Measurements from ENCODE around the gene NMNAT2. TPM values are rescaled to one million over a fixed set of nuclear protein-coding genes. Genes with fewer than 3 reads are reported as not detected.

The NMNAT2 gene
- total RNA-seq, 1 experiment from 2014 or later, result 0.17 TPM

DNA sequence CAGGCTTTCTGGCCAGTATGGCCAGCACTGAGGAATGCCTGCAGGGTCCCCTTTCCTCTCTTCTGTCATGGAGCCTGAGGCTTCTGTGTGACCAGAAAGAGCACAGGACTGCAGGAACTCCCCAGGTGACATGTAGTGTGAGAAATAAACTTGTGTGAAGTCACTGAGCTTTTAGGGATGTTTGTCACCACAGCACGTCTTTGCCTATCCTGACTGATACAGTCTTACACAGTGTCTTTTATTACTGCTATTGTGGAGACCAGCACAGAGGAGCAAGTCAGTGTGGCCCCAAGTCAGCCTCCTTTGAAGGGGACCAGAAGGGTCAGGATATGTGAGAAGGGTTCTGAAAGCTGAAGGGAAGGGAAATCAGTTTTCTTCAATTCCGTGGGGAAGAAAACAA is 129.6 kb downstream of the NMNAT2 start:
- TF ChIP-seq, protein P1, sequence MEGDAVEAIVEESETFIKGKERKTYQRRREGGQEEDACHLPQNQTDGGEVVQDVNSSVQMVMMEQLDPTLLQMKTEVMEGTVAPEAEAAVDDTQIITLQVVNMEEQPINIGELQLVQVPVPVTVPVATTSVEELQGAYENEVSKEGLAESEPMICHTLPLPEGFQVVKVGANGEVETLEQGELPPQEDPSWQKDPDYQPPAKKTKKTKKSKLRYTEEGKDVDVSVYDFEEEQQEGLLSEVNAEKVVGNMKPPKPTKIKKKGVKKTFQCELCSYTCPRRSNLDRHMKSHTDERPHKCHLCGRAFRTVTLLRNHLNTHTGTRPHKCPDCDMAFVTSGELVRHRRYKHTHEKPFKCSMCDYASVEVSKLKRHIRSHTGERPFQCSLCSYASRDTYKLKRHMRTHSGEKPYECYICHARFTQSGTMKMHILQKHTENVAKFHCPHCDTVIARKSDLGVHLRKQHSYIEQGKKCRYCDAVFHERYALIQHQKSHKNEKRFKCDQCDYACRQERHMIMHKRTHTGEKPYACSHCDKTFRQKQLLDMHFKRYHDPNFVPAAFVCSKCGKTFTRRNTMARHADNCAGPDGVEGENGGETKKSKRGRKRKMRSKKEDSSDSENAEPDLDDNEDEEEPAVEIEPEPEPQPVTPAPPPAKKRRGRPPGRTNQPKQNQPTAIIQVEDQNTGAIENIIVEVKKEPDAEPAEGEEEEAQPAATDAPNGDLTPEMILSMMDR (conservative IDR thresholded peaks at IDR 0.05; ENCODE audit: low read depth, low read length), result no peak
- TF ChIP-seq EZH2 (IDR thresholded peaks at IDR 0.05; ENCODE audit: borderline replicate concordance, low read depth, low read length, poor library complexity, severe bottlenecking), result no peak
- ChIA-PET POLR2A (ENCODE audit: low non-redundant PET) (interaction anchor here (0.6 kb wide), 1 partner anchor 33 kb away, joined by 3 read pairs; no protein-coding TSS in a partner anchor), CTCF (no interaction called here)
- no peak for DNase-seq (ENCODE audit: low spot score)
- Histone ChIP-seq H3K36me3 (ENCODE audit: insufficient read depth, low read length, poor library complexity, severe bottlenecking) (no peaks in the 10 kb centered on the region), H3K27ac (ENCODE audit: low read depth, low read length, poor library complexity, severe bottlenecking) (no peak overlapping the region), H3K4me3 (ENCODE audit: low read depth, low read length, poor library complexity, severe bottlenecking) (no peak overlapping the region), H3K9me3 (ENCODE audit: low read depth, low read length, poor library complexity, severe bottlenecking) (no peaks in the 10 kb centered on the region), H3K27me3 (replicated peaks; ENCODE audit: insufficient read depth, low read depth, low read length, poor library complexity) (no peaks in the 10 kb centered on the region), H3K4me1 (ENCODE audit: insufficient read depth, low read length, poor library complexity, severe bottlenecking) (no peaks in the 10 kb centered on the region)
- intact Hi-C loops (cut with micrococcal nuclease; ENCODE audit: unreplicated experiment), result loop anchor here (10.0 kb wide), 1 partner anchor 336 kb away; no protein-coding TSS in a partner anchor
- no TSS peak for BruUV-seq (replicated peaks)

DNA sequence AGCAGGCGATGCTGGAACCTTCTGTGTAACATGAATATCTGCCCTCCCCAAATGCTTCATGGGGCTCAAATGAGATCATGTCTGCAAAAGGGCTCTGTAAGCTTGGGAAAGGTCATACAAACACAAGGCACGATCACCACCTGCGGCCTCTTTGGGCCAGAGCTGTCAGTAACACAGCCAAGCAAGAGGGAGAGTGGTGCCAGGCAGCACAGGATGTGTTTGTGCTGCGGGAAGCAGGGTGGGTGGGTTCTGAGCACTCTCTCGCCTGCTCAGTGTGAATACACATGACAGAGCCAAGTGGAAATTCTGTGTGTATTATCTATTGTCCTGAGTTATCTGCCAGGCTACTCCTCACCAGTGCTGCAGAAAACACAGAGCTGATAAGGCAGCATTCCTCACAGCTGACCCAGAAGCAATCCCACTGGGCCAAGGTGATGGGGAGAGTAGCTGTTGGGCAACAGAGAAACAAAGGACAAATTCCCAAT is 130.9 kb downstream of the NMNAT2 start:
- no peak for TF ChIP-seq EZH2 (IDR thresholded peaks at IDR 0.05; ENCODE audit: borderline replicate concordance, low read depth, low read length, poor library complexity, severe bottlenecking)
- TF ChIP-seq, protein P1 (conservative IDR thresholded peaks at IDR 0.05; ENCODE audit: low read depth, low read length), result no peak

DNA sequence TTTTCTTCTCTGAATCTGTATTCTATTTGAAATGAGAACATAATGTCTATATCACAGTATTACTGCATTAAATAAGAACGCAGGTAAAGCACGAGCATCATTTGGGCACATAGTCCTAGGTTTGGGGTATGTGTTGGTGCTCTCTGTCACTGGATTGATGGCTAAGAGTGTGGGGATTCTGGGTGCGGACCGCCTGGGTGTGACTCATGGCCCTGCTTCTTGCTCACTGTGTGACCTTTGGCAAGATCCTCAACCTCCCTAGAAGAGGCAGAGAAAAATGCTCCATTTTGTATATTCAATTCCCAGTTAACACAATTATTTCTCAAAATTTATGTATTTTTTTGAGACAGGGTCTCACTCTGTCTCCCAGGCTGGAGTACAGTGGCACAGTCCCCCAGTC is 132.4 kb downstream of the NMNAT2 start:
- TF ChIP-seq, protein P1 (conservative IDR thresholded peaks at IDR 0.05; ENCODE audit: low read depth, low read length), result no peak
- no peak for TF ChIP-seq EZH2 (IDR thresholded peaks at IDR 0.05; ENCODE audit: borderline replicate concordance, low read depth, low read length, poor library complexity, severe bottlenecking)
- intact Hi-C loops (cut with micrococcal nuclease; ENCODE audit: unreplicated experiment), result loop anchor here (10.0 kb wide), 1 partner anchor 339 kb away; no protein-coding TSS in a partner anchor
- no peak overlapping the region for H3K27ac ChIP-seq (ENCODE audit: low read depth, low read length, poor library complexity, severe bottlenecking)
- BruUV-seq (replicated peaks), result no TSS peak
- H3K27me3 ChIP-seq (replicated peaks; ENCODE audit: insufficient read depth, low read depth, low read length, poor library complexity), result no peaks in the 10 kb centered on the region
- CTCF ChIA-PET, result no interaction called here
- no peaks in the 10 kb centered on the region for H3K36me3 ChIP-seq (ENCODE audit: insufficient read depth, low read length, poor library complexity, severe bottlenecking)
- DNase-seq (ENCODE audit: low spot score), result no peak
- H3K9me3 ChIP-seq (ENCODE audit: low read depth, low read length, poor library complexity, severe bottlenecking), result no peaks in the 10 kb centered on the region
- H3K4me1 ChIP-seq (ENCODE audit: insufficient read depth, low read length, poor library complexity, severe bottlenecking), result no peaks in the 10 kb centered on the region
- POLR2A ChIA-PET (ENCODE audit: low non-redundant PET), result no interaction called here
- no peak overlapping the region for H3K4me3 ChIP-seq (ENCODE audit: low read depth, low read length, poor library complexity, severe bottlenecking)

More for the DNA sequence above, 130.9 kb downstream of the NMNAT2 start:
- BruUV-seq (replicated peaks), result no TSS peak
- no peaks in the 10 kb centered on the region for H3K36me3 ChIP-seq (ENCODE audit: insufficient read depth, low read length, poor library complexity, severe bottlenecking)
- H3K4me1 ChIP-seq (ENCODE audit: insufficient read depth, low read length, poor library complexity, severe bottlenecking), result no peaks in the 10 kb centered on the region
- intact Hi-C loops (cut with micrococcal nuclease; ENCODE audit: unreplicated experiment), result loop anchor here (10.0 kb wide), 1 partner anchor 338 kb away; no protein-coding TSS in a partner anchor
- POLR2A ChIA-PET (ENCODE audit: low non-redundant PET), result interaction anchor here (0.5 kb wide), 1 partner anchor 490 kb away, joined by 4 read pairs; no protein-coding TSS in a partner anchor
- DNase-seq (ENCODE audit: low spot score), result no peak
- H3K27me3 ChIP-seq (replicated peaks; ENCODE audit: insufficient read depth, low read depth, low read length, poor library complexity), result no peaks in the 10 kb centered on the region
- H3K9me3 ChIP-seq (ENCODE audit: low read depth, low read length, poor library complexity, severe bottlenecking), result no peaks in the 10 kb centered on the region
- CTCF ChIA-PET, result no interaction called here
- no peak overlapping the region for H3K4me3 ChIP-seq (ENCODE audit: low read depth, low read length, poor library complexity, severe bottlenecking)
- H3K27ac ChIP-seq (ENCODE audit: low read depth, low read length, poor library complexity, severe bottlenecking), result no peak overlapping the region
